GM12875 (cell line): Measurements from ENCODE around the gene ABCA7.

ENCODE experiments used
- H3K4me3 ChIP-seq: one replicate; pipeline ENCODE4 v1.5.1; 2011; ENCODE audit warnings: low read depth, low read length, control low read depth
- TF ChIP-seq, protein P1 (sequence below): IDR thresholded peaks from 2 replicates; pipeline ENCODE4 v1.5.1; 2011; ENCODE audit warnings: low read depth, mild to moderate bottlenecking, control low read depth, inconsistent platforms, low read length, moderate library complexity, borderline replicate concordance; ENCODE audit not compliant: insufficient read depth

Gene ABCA7

DNA sequence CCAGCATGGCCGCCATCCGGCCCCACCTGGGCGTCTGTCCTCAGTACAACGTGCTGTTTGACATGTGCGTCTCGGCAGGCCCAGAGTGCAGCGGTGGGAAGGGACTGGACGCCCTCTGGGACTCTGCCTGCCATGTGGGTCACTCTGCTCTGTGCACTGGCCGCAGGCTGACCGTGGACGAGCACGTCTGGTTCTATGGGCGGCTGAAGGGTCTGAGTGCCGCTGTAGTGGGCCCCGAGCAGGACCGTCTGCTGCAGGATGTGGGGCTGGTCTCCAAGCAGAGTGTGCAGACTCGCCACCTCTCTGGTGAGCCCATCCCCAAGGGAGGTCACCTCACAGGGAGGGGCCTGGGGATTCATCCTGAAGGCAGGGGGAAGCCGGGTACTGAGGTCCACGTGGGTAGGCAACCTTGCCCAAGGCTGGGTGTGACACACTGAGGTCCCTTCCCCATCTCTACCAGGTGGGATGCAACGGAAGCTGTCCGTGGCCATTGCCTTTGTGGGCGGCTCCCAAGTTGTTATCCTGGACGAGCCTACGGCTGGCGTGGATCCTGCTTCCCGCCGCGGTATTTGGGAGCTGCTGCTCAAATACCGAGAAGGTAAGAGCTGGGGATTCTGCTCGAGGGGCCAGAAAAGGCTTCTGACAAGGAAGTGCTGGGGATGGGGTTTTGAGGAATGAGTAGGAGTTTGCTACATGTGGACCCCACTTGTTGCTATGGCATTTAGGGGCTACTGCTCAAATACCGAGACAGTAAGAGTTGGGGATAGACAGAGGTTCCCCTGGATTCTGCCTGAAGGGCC is 11.3 kb downstream of the ABCA7 start:
- TF ChIP-seq, protein P1, sequence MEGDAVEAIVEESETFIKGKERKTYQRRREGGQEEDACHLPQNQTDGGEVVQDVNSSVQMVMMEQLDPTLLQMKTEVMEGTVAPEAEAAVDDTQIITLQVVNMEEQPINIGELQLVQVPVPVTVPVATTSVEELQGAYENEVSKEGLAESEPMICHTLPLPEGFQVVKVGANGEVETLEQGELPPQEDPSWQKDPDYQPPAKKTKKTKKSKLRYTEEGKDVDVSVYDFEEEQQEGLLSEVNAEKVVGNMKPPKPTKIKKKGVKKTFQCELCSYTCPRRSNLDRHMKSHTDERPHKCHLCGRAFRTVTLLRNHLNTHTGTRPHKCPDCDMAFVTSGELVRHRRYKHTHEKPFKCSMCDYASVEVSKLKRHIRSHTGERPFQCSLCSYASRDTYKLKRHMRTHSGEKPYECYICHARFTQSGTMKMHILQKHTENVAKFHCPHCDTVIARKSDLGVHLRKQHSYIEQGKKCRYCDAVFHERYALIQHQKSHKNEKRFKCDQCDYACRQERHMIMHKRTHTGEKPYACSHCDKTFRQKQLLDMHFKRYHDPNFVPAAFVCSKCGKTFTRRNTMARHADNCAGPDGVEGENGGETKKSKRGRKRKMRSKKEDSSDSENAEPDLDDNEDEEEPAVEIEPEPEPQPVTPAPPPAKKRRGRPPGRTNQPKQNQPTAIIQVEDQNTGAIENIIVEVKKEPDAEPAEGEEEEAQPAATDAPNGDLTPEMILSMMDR = no peak
- no peak overlapping the region for H3K4me3 ChIP-seq

DNA sequence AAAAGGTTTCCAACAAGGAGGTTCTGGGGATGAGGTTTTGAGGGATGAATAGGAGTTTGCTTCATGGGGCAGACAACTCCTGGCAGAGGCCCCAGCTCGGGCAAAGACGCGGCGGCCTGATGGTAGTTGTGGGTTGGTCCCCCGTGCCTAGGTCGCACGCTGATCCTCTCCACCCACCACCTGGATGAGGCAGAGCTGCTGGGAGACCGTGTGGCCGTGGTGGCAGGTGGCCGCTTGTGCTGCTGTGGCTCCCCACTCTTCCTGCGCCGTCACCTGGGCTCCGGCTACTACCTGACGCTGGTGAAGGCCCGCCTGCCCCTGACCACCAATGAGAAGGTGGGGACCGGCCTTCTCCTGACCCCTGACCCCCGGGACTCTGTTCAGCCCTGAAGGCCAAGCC is 11.9 kb downstream of the ABCA7 start:
- TF ChIP-seq, protein P1 = no peak
- H3K4me3 ChIP-seq = no peak overlapping the region

DNA sequence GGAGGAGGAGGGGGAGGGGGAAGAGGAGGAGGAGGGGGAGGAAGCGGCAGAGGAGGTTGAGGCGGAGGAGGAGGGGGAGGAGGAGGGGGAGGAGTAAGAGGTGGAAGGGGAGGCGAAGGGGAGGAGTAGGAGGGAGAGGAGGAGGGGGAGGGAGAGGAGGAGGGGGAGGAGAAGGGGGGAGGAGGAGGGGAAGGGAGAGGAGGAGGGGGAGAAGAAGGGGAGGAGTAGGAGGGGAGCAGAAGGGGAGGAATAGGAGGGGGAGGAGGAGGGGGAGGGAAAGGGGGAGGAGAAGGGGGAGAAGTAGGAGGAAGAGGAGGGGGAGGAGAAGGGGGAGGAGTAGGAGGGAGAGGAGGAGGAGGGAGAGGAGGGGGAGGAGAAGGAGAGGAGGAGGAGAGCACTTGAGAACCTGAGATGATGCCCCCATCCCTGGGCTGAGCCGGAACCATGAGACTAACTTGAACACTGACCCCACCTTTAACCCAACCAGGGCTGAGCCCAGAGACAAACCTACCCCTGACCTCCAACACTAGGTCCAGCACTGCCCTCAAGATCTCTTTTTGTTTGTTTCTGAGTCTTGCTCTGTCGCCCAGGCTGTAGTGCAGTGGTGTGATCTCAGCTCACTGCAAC is 12.6 kb downstream of the ABCA7 start:
- TF ChIP-seq, protein P1 = no peak
- no peak overlapping the region for H3K4me3 ChIP-seq

DNA sequence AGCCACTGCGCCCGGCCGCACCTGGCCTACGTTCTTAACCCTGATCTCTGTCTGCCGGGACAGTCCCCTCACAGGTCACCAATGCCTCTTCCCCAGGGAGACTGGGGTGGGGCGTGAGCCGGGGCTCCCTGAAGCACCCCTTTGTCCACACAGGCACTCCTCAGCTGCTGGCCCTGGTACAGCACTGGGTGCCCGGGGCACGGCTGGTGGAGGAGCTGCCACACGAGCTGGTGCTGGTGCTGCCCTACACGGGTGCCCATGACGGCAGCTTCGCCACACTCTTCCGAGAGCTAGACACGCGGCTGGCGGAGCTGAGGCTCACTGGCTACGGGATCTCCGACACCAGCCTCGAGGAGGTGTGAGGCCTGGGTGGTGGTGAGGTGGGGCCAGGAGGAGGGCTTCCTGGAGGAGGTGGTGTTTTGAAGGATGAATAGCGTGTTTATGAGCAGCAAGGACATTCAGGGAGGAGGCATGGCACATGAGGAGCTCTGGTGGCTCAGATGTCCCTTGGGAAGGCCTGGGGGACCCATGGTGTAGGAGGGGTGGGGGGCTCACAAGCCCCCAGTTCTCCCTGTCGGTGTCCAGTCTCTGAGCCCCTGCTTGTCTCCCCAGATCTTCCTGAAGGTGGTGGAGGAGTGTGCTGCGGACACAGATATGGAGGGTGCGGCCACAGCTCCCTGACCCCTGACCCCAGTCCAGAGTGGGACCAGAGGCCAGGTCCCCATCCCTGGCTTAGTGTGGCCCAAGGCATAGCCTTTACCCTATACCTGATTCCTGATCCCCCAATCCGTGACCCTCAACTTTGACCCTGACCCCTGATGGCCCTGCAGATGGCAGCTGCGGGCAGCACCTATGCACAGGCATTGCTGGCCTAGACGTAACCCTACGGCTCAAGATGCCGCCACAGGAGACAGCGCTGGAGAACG is 13.5 kb downstream of the ABCA7 start:
- TF ChIP-seq, protein P1 = no peak

DNA sequence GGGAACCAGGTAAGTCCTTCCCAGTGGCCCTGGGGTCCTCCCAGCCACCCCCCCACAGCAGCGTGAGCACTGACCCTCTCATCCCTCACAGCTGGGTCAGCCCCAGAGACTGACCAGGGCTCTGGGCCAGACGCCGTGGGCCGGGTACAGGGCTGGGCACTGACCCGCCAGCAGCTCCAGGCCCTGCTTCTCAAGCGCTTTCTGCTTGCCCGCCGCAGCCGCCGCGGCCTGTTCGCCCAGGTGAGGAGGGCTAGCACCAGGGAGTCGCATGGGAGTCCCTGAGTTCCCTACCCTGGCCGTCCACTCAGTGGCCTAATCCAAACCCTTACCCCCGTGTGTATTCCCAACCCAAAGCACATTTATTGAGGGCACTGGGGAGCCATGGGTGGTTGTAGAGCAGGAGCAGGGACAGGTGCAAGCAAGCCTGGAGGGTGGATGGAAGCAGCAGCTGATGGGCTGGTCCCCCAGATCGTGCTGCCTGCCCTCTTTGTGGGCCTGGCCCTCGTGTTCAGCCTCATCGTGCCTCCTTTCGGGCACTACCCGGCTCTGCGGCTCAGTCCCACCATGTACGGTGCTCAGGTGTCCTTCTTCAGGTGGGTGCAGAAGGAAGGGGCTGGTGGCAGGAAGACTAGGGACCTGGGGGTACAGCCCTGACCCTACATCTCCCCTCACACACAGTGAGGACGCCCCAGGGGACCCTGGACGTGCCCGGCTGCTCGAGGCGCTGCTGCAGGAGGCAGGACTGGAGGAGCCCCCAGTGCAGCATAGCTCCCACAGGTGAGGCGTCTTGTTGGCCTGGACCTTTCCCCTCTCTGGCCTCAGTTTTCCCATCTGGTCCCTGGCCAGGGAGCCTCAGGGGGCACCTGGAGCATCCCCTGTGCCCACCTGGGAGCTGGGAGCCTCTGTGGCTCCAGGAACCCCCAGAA is 14.5 kb downstream of the ABCA7 start:
- TF ChIP-seq, protein P1 = no peak
- no peak overlapping the region for H3K4me3 ChIP-seq

More for the DNA sequence above, 13.5 kb downstream of the ABCA7 start:
- no peak overlapping the region for H3K4me3 ChIP-seq

DNA sequence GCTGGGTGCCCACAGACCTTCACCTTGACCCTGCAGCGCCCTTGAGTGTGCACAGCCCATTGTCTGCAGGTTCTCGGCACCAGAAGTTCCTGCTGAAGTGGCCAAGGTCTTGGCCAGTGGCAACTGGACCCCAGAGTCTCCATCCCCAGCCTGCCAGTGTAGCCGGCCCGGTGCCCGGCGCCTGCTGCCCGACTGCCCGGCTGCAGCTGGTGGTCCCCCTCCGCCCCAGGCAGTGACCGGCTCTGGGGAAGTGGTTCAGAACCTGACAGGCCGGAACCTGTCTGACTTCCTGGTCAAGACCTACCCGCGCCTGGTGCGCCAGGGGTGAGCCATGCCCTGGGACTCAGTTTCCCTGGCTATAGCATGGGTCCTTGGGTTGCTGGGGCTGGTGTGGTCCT is 15.1 kb downstream of the ABCA7 start:
- no peak overlapping the region for H3K4me3 ChIP-seq
- TF ChIP-seq, protein P1 = no peak
